A673 (cell line): ENCODE data around the gene SLC26A8. TPM values are rescaled to one million over a fixed set of nuclear protein-coding genes. Genes with fewer than 3 reads are reported as not detected.

Source experiments
- BruUV-seq: library from RNA; stranded (reverse); fragments of 400-500 nt; replicated peaks from 2 replicates; lab custom pipeline; 2021; lab: Mats Ljungman, UMichigan
- CTCF ChIA-PET: fragments of 300-600 bp; sonication (Branson Sonifier 250); formaldehyde crosslinking; loops from one replicate; lab custom pipeline; 2022; ENCODE audit warnings: antibody characterized with exemption; lab: Charles Lee
- POLR2A ChIA-PET: fragments of 300-600 bp; sonication (Branson Sonifier 250); formaldehyde crosslinking; loops from one replicate; lab custom pipeline; 2022; ENCODE audit warnings: antibody characterized with exemption; ENCODE audit not compliant: low non-redundant PET; lab: Charles Lee
- DNase-seq: peaks from one replicate; pipeline ENCODE4 v3.0.0-alpha.2; 2015; ENCODE audit warnings: low spot score
- H3K27ac ChIP-seq: fragments of 200-600 bp; sonication (generic); 2 replicates; pipeline ENCODE4 v1.5.1; 2016; ENCODE audit warnings: mixed run types, low read depth, mild to moderate bottlenecking, mixed read lengths, antibody characterized with exemption, low read length; ENCODE audit not compliant: poor library complexity, severe bottlenecking
- H3K27me3 ChIP-seq: fragments of 200-600 bp; sonication (generic); replicated peaks from 2 replicates; pipeline ENCODE4 v1.6.1; 2017; ENCODE audit warnings: mixed run types, low read depth, mild to moderate bottlenecking, mixed read lengths, antibody characterized with exemption, low read length; ENCODE audit not compliant: insufficient read depth, poor library complexity
- H3K36me3 ChIP-seq: fragments of 200-600 bp; sonication (generic); 2 replicates; pipeline ENCODE4 v1.6.1; 2016; ENCODE audit warnings: mixed run types, mild to moderate bottlenecking, mixed read lengths, antibody characterized with exemption, low read length; ENCODE audit not compliant: insufficient read depth, poor library complexity, severe bottlenecking
- H3K4me1 ChIP-seq: fragments of 200-600 bp; sonication (generic); 2 replicates; pipeline ENCODE4 v1.6.1; 2017; ENCODE audit warnings: mixed run types, mild to moderate bottlenecking, mixed read lengths, antibody characterized with exemption, low read length; ENCODE audit not compliant: insufficient read depth, poor library complexity, severe bottlenecking
- H3K4me3 ChIP-seq: fragments of 200-600 bp; sonication (generic); 2 replicates; pipeline ENCODE4 v1.5.1; 2016; ENCODE audit warnings: low read depth, mixed run types, mild to moderate bottlenecking, mixed read lengths, low read length; ENCODE audit not compliant: poor library complexity, severe bottlenecking
- H3K9me3 ChIP-seq: fragments of 200-600 bp; sonication (generic); 2 replicates; pipeline ENCODE4 v1.6.1; 2016; ENCODE audit warnings: mixed run types, low read depth, mild to moderate bottlenecking, mixed read lengths, antibody characterized with exemption, low read length; ENCODE audit not compliant: poor library complexity, severe bottlenecking
- CTCF ChIP-seq: fragments of 300-800, 200-600 bp; sonication (generic); conservative IDR thresholded peaks from 2 replicates; pipeline ENCODE4 v1.5.1; 2017; ENCODE audit warnings: low read depth, mild to moderate bottlenecking, antibody characterized with exemption, low read length, moderate library complexity, mixed read lengths
- EZH2 ChIP-seq: fragments of 200-600 bp; sonication (generic); IDR thresholded peaks from 2 replicates; pipeline ENCODE4 v1.6.1; 2017; ENCODE audit warnings: borderline replicate concordance, low read depth, mild to moderate bottlenecking, mixed read lengths, antibody characterized with exemption, low read length; ENCODE audit not compliant: poor library complexity, severe bottlenecking
- intact Hi-C: fragments of 100-400 bp; cut with micrococcal nuclease; formaldehyde crosslinking; loops from one replicate; pipeline ENCODE4 v1.10.0; 2022; ENCODE audit not compliant: unreplicated experiment
- total RNA-seq: library from RNA; stranded (reverse); gene quantifications from 2 replicates; pipeline ENCODE4 v1.2.3, GENCODE V29; 2021

SLC26A8 gene
- total RNA-seq, 1 experiment from 2014 or later = not detected

- POLR2A ChIA-PET = no interaction called here
- intact Hi-C loops = no loop called here
- H3K27me3 ChIP-seq = no peaks in the 10 kb centered on the region
- BruUV-seq = no TSS peak
- no peaks in the 10 kb centered on the region for H3K9me3 ChIP-seq
- CTCF ChIA-PET = no interaction called here
- H3K36me3 ChIP-seq = no peaks in the 10 kb centered on the region
- DNase-seq = no peak
- H3K27ac ChIP-seq = no peak overlapping the region
- no peak for TF ChIP-seq EZH2
- TF ChIP-seq CTCF = no peak
- H3K4me3 ChIP-seq = no peak overlapping the region
- H3K4me1 ChIP-seq = peaks cover 11% of the 10 kb centered on the region
These were observed 100.3 kb downstream of the SLC26A8 start for GRCh38 chr6:35924146-35924545.

- H3K27me3 ChIP-seq = no peaks in the 10 kb centered on the region
- intact Hi-C loops = no loop called here
- no peaks in the 10 kb centered on the region for H3K9me3 ChIP-seq
- TF ChIP-seq CTCF (no peak), EZH2 (no peak)
- peaks cover 4% of the 10 kb centered on the region for H3K36me3 ChIP-seq
- peaks cover 17% of the 10 kb centered on the region for H3K4me1 ChIP-seq
- no peak for DNase-seq
- no TSS peak for BruUV-seq
- CTCF ChIA-PET = no interaction called here
- peak overlapping the region; percentile 88 for H3K4me3 ChIP-seq
- H3K27ac ChIP-seq = peak overlapping the region; percentile 38
- POLR2A ChIA-PET = no interaction called here
These were observed 102.3 kb downstream of the SLC26A8 start for GRCh38 chr6:35922139-35922554.

DNA sequence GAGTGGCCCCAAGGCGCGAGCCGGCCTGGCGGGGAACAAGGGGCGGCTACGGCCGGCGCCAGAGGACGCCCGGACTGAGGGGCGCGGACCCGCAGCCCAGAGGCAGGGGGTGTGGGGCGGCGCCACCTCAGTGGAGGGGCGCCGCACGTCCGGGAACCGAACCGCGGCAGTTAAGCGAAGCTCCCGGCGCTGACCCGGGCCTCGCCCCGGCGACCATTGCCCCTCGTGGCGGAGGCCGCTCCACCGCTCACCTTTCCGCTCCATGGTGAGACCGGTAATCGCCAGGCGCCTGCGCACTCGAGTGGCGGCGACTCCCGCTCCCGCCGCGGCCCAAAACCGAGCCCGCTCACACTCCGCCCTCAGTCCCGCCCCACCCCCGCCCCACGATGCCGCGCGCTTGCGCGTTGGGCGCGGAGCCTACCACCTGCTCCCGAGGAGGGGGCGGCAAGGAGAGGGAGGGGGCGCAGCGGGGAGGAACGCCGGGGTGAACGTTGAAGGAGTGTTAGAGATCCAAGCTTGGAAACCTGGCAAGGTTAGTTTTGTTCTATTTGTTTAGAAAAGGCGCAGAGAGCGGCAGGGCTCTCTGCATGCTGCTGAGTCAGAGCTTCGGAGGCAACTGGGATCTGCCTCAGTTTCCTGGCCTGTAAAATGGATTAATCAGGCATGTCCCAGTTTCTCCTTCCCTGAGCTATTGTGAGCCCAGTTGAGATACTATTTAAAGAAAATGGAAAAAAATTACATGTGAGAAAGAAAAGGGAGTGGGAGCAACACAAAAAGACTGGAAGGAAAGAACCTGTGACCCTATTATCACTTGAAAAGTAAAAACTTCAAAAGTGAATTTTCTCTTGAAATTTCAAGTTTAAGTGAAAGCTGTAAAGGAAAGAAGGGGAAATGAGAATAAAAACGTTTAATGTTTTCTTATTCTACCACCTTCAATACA lies 103.4 kb downstream of the SLC26A8 start, which contains the start of gene SRPK1:
TSS of gene SRPK1 (minus strand) at position 306 of the 940 bp plus-strand sequence. CDS start at position 264, 42 bp downstream.
- Histone ChIP-seq H3K4me1 (peaks cover 17% of the 10 kb centered on the region), H3K27me3 (no peaks in the 10 kb centered on the region), H3K9me3 (no peaks in the 10 kb centered on the region), H3K36me3 (peaks cover 4% of the 10 kb centered on the region), H3K4me3 (peak within 1 kb of the TSS; percentile 88), H3K27ac (peak within 1 kb of the TSS; percentile 75)
- TF ChIP-seq CTCF (no peak), EZH2 (no peak)
- POLR2A ChIA-PET = interaction anchor here (0.7 kb wide), 1 partner anchor 35 kb away, joined by 11 read pairs; no protein-coding TSS in a partner anchor
- CTCF ChIA-PET = no interaction called here
- BruUV-seq = no TSS peak
- intact Hi-C loops = no loop called here
- peak; percentile 93 for DNase-seq
